ENCODE data around the gene DYNLRB1. TPM values are rescaled to one million over a fixed set of nuclear protein-coding genes. Genes with fewer than 3 reads are reported as not detected.
A peak's percentile ranks its signal among the peaks of the same experiment; 100 is the strongest.

Gene DYNLRB1
- total and polyA plus RNA-seq, 2 of the 13 experiments (the other 11 are each of a cell fraction or from before 2014, with no cell fraction given) = 140 to 244 TPM

GRCh38 chr20:34515484-34516246, 557 bp upstream of the DYNLRB1 start (continued):
- no peak; the same call in 1 of the 2 replicates for TF ChIP-seq SOX5 (CRISPR knock-in tag; IDR thresholded peaks at IDR 0.05; ENCODE audit: borderline replicate concordance)
- TF ChIP-seq, protein P1, sequence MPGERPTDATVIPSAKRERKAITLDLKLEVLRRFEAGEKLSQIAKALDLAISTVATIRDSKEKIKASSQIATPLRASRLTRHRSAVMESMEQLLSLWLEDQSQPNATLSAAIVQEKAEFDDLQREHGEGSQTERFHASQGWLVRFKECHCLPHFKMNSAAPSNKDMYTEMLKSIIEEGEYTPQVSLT (CRISPR knock-in tag; IDR thresholded peaks at IDR 0.05; ENCODE audit: borderline replicate concordance, low read depth) = no peak
- TF ChIP-seq ZNF143 (CRISPR knock-in tag; IDR thresholded peaks at IDR 0.05) = no peak; the same call in 1 of the 2 replicates
- TF ChIP-seq ZEB1 (IDR thresholded peaks at IDR 0.05; ENCODE audit: insufficient replicate concordance, low read depth) = no peak
- TF ChIP-seq LRRFIP1 (CRISPR knock-in tag; conservative IDR thresholded peaks at IDR 0.05) = no peak
- TF ChIP-seq NCOA1 (CRISPR knock-in tag; IDR thresholded peaks at IDR 0.05) = peak; percentile 64; the same call in 1 of the 2 replicates
- no peak for TF ChIP-seq MLXIP (CRISPR knock-in tag; IDR thresholded peaks at IDR 0.05; ENCODE audit: borderline replicate concordance)
- no peak for TF ChIP-seq GLI4 (CRISPR knock-in tag; IDR thresholded peaks at IDR 0.05; ENCODE audit: borderline replicate concordance)
- no peak for TF ChIP-seq ZNF589 (CRISPR knock-in tag; conservative IDR thresholded peaks at IDR 0.05)
- no peak for TF ChIP-seq ZFP41 (CRISPR knock-in tag; IDR thresholded peaks at IDR 0.05; ENCODE audit: borderline replicate concordance)
- TF ChIP-seq ZNF281 (CRISPR knock-in tag; IDR thresholded peaks at IDR 0.05; ENCODE audit: borderline replicate concordance) = no peak; the same call in 1 of the 2 replicates
- TF ChIP-seq ZNF546 (CRISPR knock-in tag; conservative IDR thresholded peaks at IDR 0.05) = no peak

Data from HepG2 (cell line).